Thyroid gland (tissue), 4 donors: Measurements from ENCODE around the gene CAPRIN1. TPM values are rescaled to one million over a fixed set of nuclear protein-coding genes. Genes with fewer than 3 reads are reported as not detected.
A peak's percentile ranks its signal among the peaks of the same experiment; 100 is the strongest.

Experiments used
- DNase-seq, 2 donors: peaks; one replicate each; pipeline ENCODE4 v3.0.0-alpha.2; 2019
- H3K27ac ChIP-seq, 3 donors: fragments of 200-600 bp; sonication (generic); 1 replicate in 2 of 3; 2 replicates in 1 of 3; pipeline ENCODE4 v1.5.1; 2016 to 2019; ENCODE audit warnings: mild to moderate bottlenecking in 1 of 3, moderate library complexity in 1 of 3
- H3K27me3 ChIP-seq: fragments of 200-600 bp; sonication (generic); one replicate; pipeline ENCODE4 v1.5.1; 2019
- H3K36me3 ChIP-seq, 2 donors: fragments of 200-600 bp; sonication (generic); one replicate each; pipeline ENCODE4 v1.5.1; 2016 to 2019
- H3K4me1 ChIP-seq, 2 donors: fragments of 200-600 bp; sonication (generic); one replicate each; pipeline ENCODE4 v1.5.1; 2017 to 2019
- H3K4me3 ChIP-seq, 3 donors: fragments of 200-600 bp; sonication (generic); replicated peaks in 1 of 3; 1 replicate in 2 of 3; 2 replicates in 1 of 3; pipeline ENCODE4 v1.5.1; 2016; ENCODE audit warnings: mild to moderate bottlenecking in 1 of 3
- H3K9me3 ChIP-seq: fragments of 200-600 bp; sonication (generic); one replicate; pipeline ENCODE4 v1.5.1; 2017
- CTCF ChIP-seq, 6 experiments: fragments of 200-600 bp in 3 of 6; fragments of 450-650 bp in 3 of 6; sonication (generic) in 3 of 6; IDR thresholded peaks; one replicate each; pipeline ENCODE4 v1.5.1; 2016 to 2019; ENCODE audit warnings: antibody characterized with exemption in 6 of 6, mild to moderate bottlenecking in 2 of 6, inconsistent platforms in 1 of 6, moderate library complexity in 1 of 6
- POLR2A ChIP-seq, 2 donors: fragments of 450-650 bp; IDR thresholded peaks; one replicate each; pipeline ENCODE4 v1.6.1; 2017; ENCODE audit warnings: antibody characterized with exemption in 2 of 2, mild to moderate bottlenecking in 2 of 2, moderate library complexity in 1 of 2
- WGBS, 2 donors: methylation state at CpG; one replicate each; pipeline ENCODE4 v1.1.5; 2017; 5-methylcytosine and 5-hydroxymethylcytosine counted together
- intact Hi-C: fragments of 100-400 bp; cut with DNase I; formaldehyde crosslinking; loops from one replicate; pipeline ENCODE4 v1.15.1; 2023
- total RNA-seq, 4 donors: library from RNA; depleted of rRNA; stranded (reverse); fragments of >200 nt; gene quantifications; one replicate each; pipeline ENCODE4 v1.2.3, GENCODE V29; 2016

The CAPRIN1 gene
- total RNA-seq, 4 donors from 2014 or later: 164 to 207 (median 180) TPM

- peaks cover 50 to 67% of the 10 kb centered on the region in 2 donors for H3K36me3 ChIP-seq
These were observed 47.3 kb downstream of the CAPRIN1 start for GRCh38 chr11:34098813-34099212.

GRCh38 chr11:34104680-34105078 is 53.1 kb downstream of the CAPRIN1 start:
- intact Hi-C loops: loop anchor here (10.0 kb wide), 1 partner anchor 110 kb away; no protein-coding TSS in a partner anchor

More at GRCh38 chr11:34098813-34099212, 47.3 kb downstream of the CAPRIN1 start:
- WGBS, 2 donors: 94 to 97% methylated on average over 2 of the region's 2 CpGs
- H3K4me3 ChIP-seq: no peak overlapping the region
- no peaks in the 10 kb centered on the region for H3K27me3 ChIP-seq
- H3K4me1 ChIP-seq: no peaks in the 10 kb centered on the region
- H3K9me3 ChIP-seq: no peaks in the 10 kb centered on the region
- intact Hi-C loops: no loop called here
- TF ChIP-seq POLR2A (IDR thresholded peaks at IDR 0.05) (no peak), CTCF (IDR thresholded peaks at IDR 0.05) (no peak)
- no peak for DNase-seq
- H3K27ac ChIP-seq: no peak overlapping the region

GRCh38 chr11:34105079-34105956 is 53.8 kb downstream of the CAPRIN1 start, which contains the start of gene NAT10:
NAT10 (plus strand) TSS chr11:34105629; CDS start chr11:34108226, 2,597 bp downstream.
- TF ChIP-seq CTCF (IDR thresholded peaks at IDR 0.05) (peak in 1 of 6 experiments; percentile 34), POLR2A (IDR thresholded peaks at IDR 0.05) (peak in 1 of 2 donors; percentile 85)
- intact Hi-C loops: loop anchor here (10.0 kb wide), 1 partner anchor 111 kb away; no protein-coding TSS in a partner anchor

More at GRCh38 chr11:34104680-34105078, 53.1 kb downstream of the CAPRIN1 start:
- peaks cover 20 to 29% of the 10 kb centered on the region in 2 donors for H3K36me3 ChIP-seq
- TF ChIP-seq POLR2A (IDR thresholded peaks at IDR 0.05) (no peak), CTCF (IDR thresholded peaks at IDR 0.05) (no peak)
- H3K27me3 ChIP-seq: no peaks in the 10 kb centered on the region
- H3K4me1 ChIP-seq: peaks cover 8 to 16% of the 10 kb centered on the region in 2 donors
- H3K4me3 ChIP-seq: peak overlapping the region in 1 of 3 donors; percentile 73
- peak overlapping the region; percentile 39 to 92 (median 91) for H3K27ac ChIP-seq
- no peak for DNase-seq
- 20 to 24% methylated on average over 6 of the region's 6 CpGs for WGBS, 2 donors
- no peaks in the 10 kb centered on the region for H3K9me3 ChIP-seq

GRCh38 chr11:34105957-34106504 is 54.5 kb downstream of the CAPRIN1 start:
- peaks cover 8 to 16% of the 10 kb centered on the region in 2 donors for H3K4me1 ChIP-seq
- TF ChIP-seq POLR2A (IDR thresholded peaks at IDR 0.05) (no peak), CTCF (IDR thresholded peaks at IDR 0.05) (no peak)
- WGBS, 2 donors: 2 to 3% methylated on average over 14 to 17 of the region's 17 CpGs

More at GRCh38 chr11:34105079-34105956, 53.8 kb downstream of the CAPRIN1 start, which contains the start of gene NAT10:
- no peaks in the 10 kb centered on the region for H3K27me3 ChIP-seq
- DNase-seq: peak; percentile 96 to 97
- peak within 1 kb of the TSS; percentile 39 to 92 (median 91) for H3K27ac ChIP-seq
- H3K4me1 ChIP-seq: peaks cover 8 to 16% of the 10 kb centered on the region in 2 donors
- WGBS, 2 donors: 1 to 2% methylated on average over 23 to 53 of the region's 55 CpGs
- H3K9me3 ChIP-seq: no peaks in the 10 kb centered on the region
- H3K4me3 ChIP-seq: peak within 1 kb of the TSS; percentile 45 to 89 (median 73)
- peaks cover 19 to 28% of the 10 kb centered on the region in 2 donors for H3K36me3 ChIP-seq

More at GRCh38 chr11:34105957-34106504, 54.5 kb downstream of the CAPRIN1 start:
- no peaks in the 10 kb centered on the region for H3K27me3 ChIP-seq
- DNase-seq: no peak
- peak overlapping the region in 2 of 3 donors; percentile 91 to 92 for H3K27ac ChIP-seq
- H3K4me3 ChIP-seq: peak overlapping the region; percentile 45 to 89 (median 73)
- intact Hi-C loops: loop anchor here (2.0 to 10.0 kb wide), 2 partner anchors 53 to 111 kb away; no protein-coding TSS in a partner anchor
- H3K36me3 ChIP-seq: peaks cover 17 to 26% of the 10 kb centered on the region in 2 donors
- no peaks in the 10 kb centered on the region for H3K9me3 ChIP-seq
